Calu3 (cell line): ENCODE measurements around the gene RPL26. TPM values are rescaled to one million over a fixed set of nuclear protein-coding genes. Genes with fewer than 3 reads are reported as not detected.

ENCODE experiments used
- Bru-seq: library from RNA; stranded (reverse); fragments of 400-500 nt; gene quantifications from one replicate; lab custom pipeline; 2021; lab: Mats Ljungman, UMichigan
- BruChase-seq, 2 experiments: library from RNA; stranded (reverse); fragments of 400-500 nt; gene quantifications; one replicate each; lab custom pipeline; 2021; lab: Mats Ljungman, UMichigan
- BruUV-seq: library from RNA; stranded (reverse); fragments of 400-500 nt; replicated peaks from 2 replicates; lab custom pipeline; 2021; lab: Mats Ljungman, UMichigan
- CTCF ChIA-PET: fragments of 300-600 bp; sonication (Branson Sonifier 250); formaldehyde crosslinking; loops from one replicate; lab custom pipeline; 2022; ENCODE audit warnings: antibody characterized with exemption; lab: Charles Lee
- DNase-seq: peaks from one replicate; pipeline ENCODE4 v3.0.0; 2022
- H3K27ac Mint-ChIP-seq: one replicate; pipeline ENCODE4 v1.8.0; 2022; ENCODE audit warnings: mixed read lengths; ENCODE audit not compliant: unreplicated experiment
- H3K27me3 Mint-ChIP-seq: one replicate; pipeline ENCODE4 v1.8.0; 2022; ENCODE audit warnings: mixed read lengths; ENCODE audit not compliant: unreplicated experiment
- H3K36me3 Mint-ChIP-seq: one replicate; pipeline ENCODE4 v1.8.0; 2022; ENCODE audit warnings: mild to moderate bottlenecking, moderate library complexity, mixed read lengths; ENCODE audit not compliant: insufficient read depth, unreplicated experiment
- H3K4me1 Mint-ChIP-seq: one replicate; pipeline ENCODE4 v1.8.0; 2022; ENCODE audit warnings: mild to moderate bottlenecking, low read depth, mixed read lengths; ENCODE audit not compliant: unreplicated experiment
- H3K4me3 Mint-ChIP-seq: one replicate; pipeline ENCODE4 v1.8.0; 2022; ENCODE audit warnings: mild to moderate bottlenecking, low read depth, moderate library complexity, mixed read lengths; ENCODE audit not compliant: unreplicated experiment
- H3K9me3 Mint-ChIP-seq: one replicate; pipeline ENCODE4 v1.8.0; 2022; ENCODE audit warnings: low read depth, mixed read lengths; ENCODE audit not compliant: unreplicated experiment
- intact Hi-C: fragments of 100-400 bp; cut with micrococcal nuclease; formaldehyde crosslinking; loops from one replicate; pipeline ENCODE4 v1.10.0; 2022; ENCODE audit not compliant: unreplicated experiment
- long read RNA-seq: library from polyadenylated mRNA; stranded (forward); transcript quantifications from one replicate; pipeline ENCODE4 v2.0.0, GENCODE V29; 2022
- total RNA-seq: library from RNA; stranded (reverse); gene quantifications from 2 replicates; pipeline ENCODE4 v1.2.3, GENCODE V29; 2022
- TF ChIP-seq, protein P1 (sequence below): fragments of 200-600 bp; IDR thresholded peaks from one replicate; pipeline ENCODE4 v1.8.0; 2022; ENCODE audit warnings: antibody characterized with exemption; ENCODE audit not compliant: unreplicated experiment

Gene RPL26
- total RNA-seq, result 739 and 842 TPM in 2 replicates
- Bru-seq, nascent RNA, result percentile 99 among the genes with signal in this experiment
- percentile 100 among the genes with signal in this experiment for BruChase-seq, experiment 1, labeled RNA remaining after a 6-hour chase
- BruChase-seq, experiment 2, labeled RNA remaining after a 2-hour chase, result percentile 99 among the genes with signal in this experiment
- long read RNA-seq, transcript RPL26-214 (4 exons, 528 nt), result major isoform, 426 of 520 reads
- long read RNA-seq, transcript RPL26-209 (4 exons, 870 nt), result minor isoform, 23 of 520 reads
- long read RNA-seq, transcript RPL26-206 (4 exons, 763 nt), result minor isoform, 6 of 520 reads
- long read RNA-seq, partial matches to known transcripts, result 36 of 520 reads
- long read RNA-seq, other reads (novel, unspliced or antisense), result 22 of 520 reads

DNA sequence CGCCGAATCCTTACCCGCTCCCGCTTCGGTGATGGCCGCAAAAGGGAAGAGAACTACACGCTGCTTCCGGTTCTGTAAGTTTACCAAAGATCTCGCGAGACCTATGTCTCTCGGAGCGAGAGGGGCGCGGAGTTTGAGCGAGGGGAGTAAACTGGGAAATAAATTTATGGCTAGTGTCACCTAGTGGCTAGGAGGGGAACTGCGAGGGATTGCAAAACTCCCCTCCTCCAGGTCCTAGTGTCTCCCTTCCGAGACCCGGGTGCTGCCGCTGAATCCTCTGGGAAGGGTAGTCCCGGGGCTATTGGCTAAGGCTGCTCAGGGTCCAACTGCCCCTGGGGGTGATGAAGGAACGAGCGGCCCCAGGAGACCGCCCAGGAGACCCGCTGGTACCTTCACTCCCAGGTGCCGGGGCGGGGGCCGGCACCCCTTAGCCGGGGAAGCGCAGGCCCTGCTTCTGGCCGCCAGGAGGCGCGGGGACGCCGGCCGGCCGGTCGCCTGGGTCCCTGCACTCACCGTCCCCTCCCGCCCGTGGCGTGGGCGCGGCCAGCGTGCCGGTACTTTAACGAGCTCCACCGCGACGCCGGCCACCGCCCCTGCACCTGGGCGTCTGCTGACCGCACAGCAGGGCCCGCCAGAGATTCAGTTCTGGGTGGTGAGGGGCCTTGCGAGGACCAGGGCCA is at the start of gene RPL26:
Gene RPL26 (minus strand): TSS at position 51 of the 680 bp plus-strand sequence. CDS start 883 bp downstream, outside the sequence.
- CTCF ChIA-PET, result interaction anchor here (0.7 to 1.5 kb wide), 8 partner anchors 11 to 919 kb away, joined by 3 to 14 read pairs (median 4); partner anchors contain the start of gene RNF222
- H3K4me3 Mint-ChIP-seq, result peak within 1 kb of the TSS; percentile 89
- no peaks in the 10 kb centered on the region for H3K27me3 Mint-ChIP-seq
- intact Hi-C loops, result loop anchor here (5.0 kb wide), 1 partner anchor 364 kb away; no protein-coding TSS in a partner anchor
- TF ChIP-seq, protein P1, sequence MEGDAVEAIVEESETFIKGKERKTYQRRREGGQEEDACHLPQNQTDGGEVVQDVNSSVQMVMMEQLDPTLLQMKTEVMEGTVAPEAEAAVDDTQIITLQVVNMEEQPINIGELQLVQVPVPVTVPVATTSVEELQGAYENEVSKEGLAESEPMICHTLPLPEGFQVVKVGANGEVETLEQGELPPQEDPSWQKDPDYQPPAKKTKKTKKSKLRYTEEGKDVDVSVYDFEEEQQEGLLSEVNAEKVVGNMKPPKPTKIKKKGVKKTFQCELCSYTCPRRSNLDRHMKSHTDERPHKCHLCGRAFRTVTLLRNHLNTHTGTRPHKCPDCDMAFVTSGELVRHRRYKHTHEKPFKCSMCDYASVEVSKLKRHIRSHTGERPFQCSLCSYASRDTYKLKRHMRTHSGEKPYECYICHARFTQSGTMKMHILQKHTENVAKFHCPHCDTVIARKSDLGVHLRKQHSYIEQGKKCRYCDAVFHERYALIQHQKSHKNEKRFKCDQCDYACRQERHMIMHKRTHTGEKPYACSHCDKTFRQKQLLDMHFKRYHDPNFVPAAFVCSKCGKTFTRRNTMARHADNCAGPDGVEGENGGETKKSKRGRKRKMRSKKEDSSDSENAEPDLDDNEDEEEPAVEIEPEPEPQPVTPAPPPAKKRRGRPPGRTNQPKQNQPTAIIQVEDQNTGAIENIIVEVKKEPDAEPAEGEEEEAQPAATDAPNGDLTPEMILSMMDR, result peak; percentile 92
- peak; percentile 89 for DNase-seq
- peaks cover 24% of the 10 kb centered on the region for H3K4me1 Mint-ChIP-seq
- BruUV-seq, result no TSS peak
- no peaks in the 10 kb centered on the region for H3K9me3 Mint-ChIP-seq
- H3K36me3 Mint-ChIP-seq, result peaks cover 68% of the 10 kb centered on the region
- H3K27ac Mint-ChIP-seq, result peak within 1 kb of the TSS; percentile 95

DNA sequence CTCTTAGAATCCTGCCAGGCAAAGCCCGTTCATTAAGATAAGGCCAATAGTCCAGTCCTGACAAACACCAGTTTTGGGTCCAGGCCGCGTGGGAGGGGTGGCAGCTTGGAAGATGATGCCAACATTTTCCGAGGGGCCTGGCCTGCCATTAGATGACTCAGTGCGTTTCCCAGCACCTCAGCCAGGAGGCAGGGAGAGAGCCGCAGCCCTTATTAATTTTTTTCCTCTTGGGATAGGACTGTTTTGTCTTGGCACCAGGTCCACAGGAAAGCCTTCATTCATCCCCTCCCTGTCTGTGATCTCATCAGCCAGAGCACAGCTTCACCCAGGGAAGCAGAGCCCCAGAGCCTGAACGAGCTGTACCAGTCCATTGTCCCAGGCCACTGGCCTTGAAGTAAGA is 48.0 kb upstream of the RPL26 start:
- TF ChIP-seq, protein P1, result no peak
- intact Hi-C loops, result no loop called here
- no peaks in the 10 kb centered on the region for H3K4me1 Mint-ChIP-seq
- DNase-seq, result no peak
- BruUV-seq, result no TSS peak
- CTCF ChIA-PET, result no interaction called here
- no peaks in the 10 kb centered on the region for H3K9me3 Mint-ChIP-seq
- no peak overlapping the region for H3K27ac Mint-ChIP-seq
- H3K4me3 Mint-ChIP-seq, result no peak overlapping the region
- H3K36me3 Mint-ChIP-seq, result peaks cover 10% of the 10 kb centered on the region
- H3K27me3 Mint-ChIP-seq, result peaks cover 14% of the 10 kb centered on the region

DNA sequence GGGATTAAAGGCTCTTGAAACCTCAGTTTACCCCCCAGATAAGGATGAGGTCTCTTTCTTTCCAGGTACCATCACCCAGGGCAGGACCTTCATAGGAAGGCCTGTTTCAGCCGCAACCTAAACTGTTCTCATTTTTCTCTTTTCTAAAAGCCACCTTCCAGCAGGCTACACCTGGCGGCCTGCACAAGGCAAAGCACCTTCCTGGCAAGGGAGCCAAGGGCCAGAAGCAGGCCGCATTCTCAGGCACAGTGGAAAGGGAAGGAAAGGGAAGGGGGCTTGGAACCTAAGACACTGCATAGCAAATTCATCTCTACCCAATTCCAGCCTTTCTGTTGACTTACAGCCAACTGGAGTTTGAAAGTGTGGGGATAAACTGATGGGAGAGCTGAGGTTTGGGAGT is 43.8 kb upstream of the RPL26 start:
- H3K36me3 Mint-ChIP-seq, result no peaks in the 10 kb centered on the region
- no peak for DNase-seq
- no peaks in the 10 kb centered on the region for H3K4me1 Mint-ChIP-seq
- H3K4me3 Mint-ChIP-seq, result no peak overlapping the region
- H3K27ac Mint-ChIP-seq, result no peak overlapping the region
- peaks cover 14% of the 10 kb centered on the region for H3K27me3 Mint-ChIP-seq
- CTCF ChIA-PET, result no interaction called here
- BruUV-seq, result no TSS peak
- no peaks in the 10 kb centered on the region for H3K9me3 Mint-ChIP-seq
- intact Hi-C loops, result no loop called here
- TF ChIP-seq, protein P1, result no peak

DNA sequence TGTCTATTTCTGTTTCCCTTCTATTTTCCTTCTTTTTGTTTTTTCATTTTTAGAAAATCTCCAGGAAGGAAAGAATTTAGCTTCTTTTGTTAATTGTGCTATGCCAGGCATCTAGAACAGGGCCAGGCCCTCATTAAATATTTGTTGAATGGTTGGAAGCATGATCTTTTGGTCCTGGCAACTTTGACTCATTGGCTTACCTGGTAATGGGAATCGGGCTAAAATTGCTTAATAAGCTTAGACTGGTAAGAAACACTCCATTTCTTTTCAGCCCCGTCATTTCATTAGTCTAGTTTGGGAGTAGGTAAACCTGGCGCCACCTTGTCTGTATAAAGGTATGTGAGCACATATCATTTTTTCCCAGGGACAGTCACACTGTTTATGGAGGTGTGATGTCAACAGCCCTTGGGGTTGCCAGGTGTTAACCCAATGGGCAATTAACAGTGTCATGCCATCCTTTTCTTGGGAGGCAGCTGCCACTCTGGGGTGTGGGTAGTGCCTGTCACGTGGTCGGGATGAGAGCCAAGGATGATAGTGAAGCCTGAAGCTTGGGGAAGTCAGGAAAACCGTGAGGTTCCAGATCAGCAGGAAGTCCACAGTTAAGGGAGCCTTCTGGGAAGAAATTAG is 43.2 kb upstream of the RPL26 start:
- Mint-ChIP-seq H3K27me3 (peaks cover 14% of the 10 kb centered on the region), H3K9me3 (no peaks in the 10 kb centered on the region), H3K4me1 (no peaks in the 10 kb centered on the region), H3K27ac (no peak overlapping the region), H3K36me3 (no peaks in the 10 kb centered on the region), H3K4me3 (no peak overlapping the region)
- no TSS peak for BruUV-seq
- no peak for DNase-seq
- intact Hi-C loops, result no loop called here
- TF ChIP-seq, protein P1, result no peak
- CTCF ChIA-PET, result no interaction called here
